Measurements from ENCODE around the gene C16orf82.

DNA sequence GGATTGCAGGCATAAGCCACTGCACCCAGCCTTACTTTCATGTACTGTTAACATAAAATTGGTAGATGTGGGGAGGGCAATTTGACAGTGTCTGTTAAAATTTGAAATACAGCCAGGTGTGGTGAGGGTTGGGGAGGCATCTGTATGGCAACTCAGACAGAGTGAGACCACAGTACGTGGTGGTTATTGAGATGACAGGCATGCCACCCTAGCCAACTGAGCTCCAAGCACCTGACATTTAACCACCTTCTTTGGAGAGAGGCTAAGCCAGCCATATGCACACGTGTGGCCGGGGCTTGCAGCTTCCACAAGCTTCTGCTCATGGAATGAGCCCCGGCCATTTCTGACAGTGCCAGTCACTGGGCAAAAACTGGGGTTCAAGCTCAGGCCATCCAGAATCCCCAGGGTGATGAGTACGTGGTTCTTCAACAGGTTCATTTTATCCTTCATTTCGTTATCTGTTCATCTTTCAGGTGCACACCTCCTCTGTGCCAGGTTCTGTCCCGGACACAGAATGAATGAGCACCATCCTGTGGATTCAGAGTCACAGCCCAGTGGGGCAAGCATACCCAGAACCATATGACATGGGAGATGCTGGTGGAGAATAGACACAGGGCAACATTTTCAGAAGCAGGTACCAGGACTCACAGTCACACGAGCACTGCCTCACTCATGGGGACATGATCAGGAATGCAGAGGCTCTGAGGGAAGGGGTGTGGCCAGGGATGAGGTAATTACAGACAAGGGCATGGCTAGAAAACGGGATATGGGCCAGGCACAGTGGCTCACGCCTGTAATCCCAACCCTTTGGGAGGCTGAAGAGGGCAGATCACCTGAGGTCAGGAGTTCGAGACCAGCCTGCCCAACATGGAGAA, 36.2 kb downstream of the C16orf82 start:
- TF ChIP-seq, protein P1, sequence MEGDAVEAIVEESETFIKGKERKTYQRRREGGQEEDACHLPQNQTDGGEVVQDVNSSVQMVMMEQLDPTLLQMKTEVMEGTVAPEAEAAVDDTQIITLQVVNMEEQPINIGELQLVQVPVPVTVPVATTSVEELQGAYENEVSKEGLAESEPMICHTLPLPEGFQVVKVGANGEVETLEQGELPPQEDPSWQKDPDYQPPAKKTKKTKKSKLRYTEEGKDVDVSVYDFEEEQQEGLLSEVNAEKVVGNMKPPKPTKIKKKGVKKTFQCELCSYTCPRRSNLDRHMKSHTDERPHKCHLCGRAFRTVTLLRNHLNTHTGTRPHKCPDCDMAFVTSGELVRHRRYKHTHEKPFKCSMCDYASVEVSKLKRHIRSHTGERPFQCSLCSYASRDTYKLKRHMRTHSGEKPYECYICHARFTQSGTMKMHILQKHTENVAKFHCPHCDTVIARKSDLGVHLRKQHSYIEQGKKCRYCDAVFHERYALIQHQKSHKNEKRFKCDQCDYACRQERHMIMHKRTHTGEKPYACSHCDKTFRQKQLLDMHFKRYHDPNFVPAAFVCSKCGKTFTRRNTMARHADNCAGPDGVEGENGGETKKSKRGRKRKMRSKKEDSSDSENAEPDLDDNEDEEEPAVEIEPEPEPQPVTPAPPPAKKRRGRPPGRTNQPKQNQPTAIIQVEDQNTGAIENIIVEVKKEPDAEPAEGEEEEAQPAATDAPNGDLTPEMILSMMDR (IDR thresholded peaks at IDR 0.05 in 4 of 5, conservative IDR thresholded peaks at IDR 0.05 in 1 of 5): no peak
- TF ChIP-seq POLR2A (IDR thresholded peaks at IDR 0.05): no peak

All from gastrocnemius medialis (tissue), 4 donors.